Liver (tissue), 3 donors: ENCODE data around the gene WASF2.

Source experiments
- CTCF ChIP-seq: fragments of 150-350 bp; IDR thresholded peaks from 2 replicates; pipeline ENCODE4 v1.5.1; 2017; ENCODE audit warnings: improper control_type of control experiment, low read depth, low read length; ENCODE audit not compliant: missing input control
- EGR1 ChIP-seq, 2 donors: IDR thresholded peaks; 2 replicates each; pipeline ENCODE4 v1.6.1; 2016 to 2018; ENCODE audit warnings: antibody characterized with exemption in 2 of 2, low read depth in 2 of 2
- donor health status: healthy.
- donor health status: healthy.

- TF ChIP-seq EGR1 (IDR thresholded peaks at IDR 0.05; ENCODE audit: low read depth in 2 of 2) (no peak), CTCF (no peak)
These were observed 62.6 kb downstream of the WASF2 start for GRCh38 chr1:27427329-27427728.
